Measurements from ENCODE around the gene NINL. TPM values are rescaled to one million over a fixed set of nuclear protein-coding genes. Genes with fewer than 3 reads are reported as not detected.
"Not testable (repeated sequence)": the region's sequence is repeated elsewhere in the genome, so short reads cannot be mapped to it uniquely, and the experiment has no call there.

NINL gene
- total RNA-seq, result 1 to 10 TPM; 3.1 to 9.7 (median 5.7) TPM

DNA sequence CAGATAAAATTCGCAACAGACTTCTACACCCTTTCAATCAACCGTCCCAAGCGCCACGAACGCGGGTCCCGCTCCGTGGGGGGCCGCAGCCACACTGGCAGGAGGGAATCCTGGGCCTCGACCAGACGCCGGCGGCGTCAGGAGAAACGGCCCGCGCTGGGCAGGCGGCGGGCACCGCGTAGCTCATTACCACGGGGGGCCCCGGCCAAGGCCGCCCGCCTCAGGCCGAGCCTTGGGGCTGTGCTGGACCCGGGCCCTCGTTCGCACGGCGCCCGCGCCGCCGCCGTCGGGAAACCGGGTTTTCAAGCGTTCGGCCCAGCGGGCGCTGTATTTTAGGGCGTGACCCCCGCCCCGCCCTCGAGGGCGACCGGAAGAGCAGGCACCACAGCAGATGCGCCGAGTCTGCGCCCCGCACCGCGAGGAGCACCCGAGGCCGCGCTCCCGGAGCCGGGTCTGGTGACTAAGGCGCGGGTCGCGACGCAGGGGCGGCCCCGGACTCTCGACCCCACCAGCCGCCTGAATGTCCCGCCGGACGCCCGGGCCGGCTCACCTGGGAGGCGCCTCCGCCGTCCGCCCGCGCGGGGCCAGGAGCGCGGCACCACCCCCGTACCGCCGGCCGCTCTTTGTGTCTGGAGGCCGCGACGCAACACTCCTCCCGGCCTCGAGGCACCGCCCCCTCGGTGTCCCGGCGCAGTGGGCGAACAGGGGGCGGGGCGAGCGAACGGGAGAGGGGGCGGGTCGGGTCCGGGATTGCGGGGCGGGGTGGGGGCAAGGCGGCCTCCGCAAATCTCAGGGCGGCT lies at the start of gene NINL:
Gene NINL, minus strand, starts transcription at position 627 of the 800 bp plus-strand sequence. CDS start 58,944 bp downstream, outside the sequence.
- peaks cover 15% of the 10 kb centered on the region for H3K27me3 ChIP-seq
- TF ChIP-seq POLR2AphosphoS5 (IDR thresholded peaks at IDR 0.05) (peak; percentile 21 to 67 (median 67)), POLR2A (IDR thresholded peaks at IDR 0.05) (peak; percentile 30), EP300 (IDR thresholded peaks at IDR 0.05; ENCODE audit: low read depth) (no peak)
- peak within 1 kb of the TSS; percentile 60 to 75 (median 62) for H3K4me3 ChIP-seq
- intact Hi-C loops (cut with DNase I; ENCODE audit: low total_unique reads), result no loop called here
- H3K36me3 ChIP-seq, result no peaks in the 10 kb centered on the region
- WGBS, 2 donors (ENCODE audit: low coverage in 1 of 2), result 2% methylated on average over 39 of the region's 108 CpGs; no CpG with 5 or more reads in 1 of the 2 donors
- DNase-seq, result peak; percentile 47
- H3K27ac ChIP-seq, result peak within 1 kb of the TSS; percentile 45 to 74 (median 68)
- H3K4me1 ChIP-seq, result peaks cover 0 to 11% (median 10%) of the 10 kb centered on the region in 4 donors
- H3K9me3 ChIP-seq, result no peaks in the 10 kb centered on the region
- in situ Hi-C loops (cut with MboI; ENCODE audit: low pct_ligation_motif_present in 1 of 4, low pct_unique_long_range_greater_than_20kb in 1 of 4, low sequenced_read_pairs in 3 of 4), result loop anchor here in 1 of 4 donors (25.0 kb wide), 1 partner anchor 277 kb away; no protein-coding TSS in a partner anchor

DNA sequence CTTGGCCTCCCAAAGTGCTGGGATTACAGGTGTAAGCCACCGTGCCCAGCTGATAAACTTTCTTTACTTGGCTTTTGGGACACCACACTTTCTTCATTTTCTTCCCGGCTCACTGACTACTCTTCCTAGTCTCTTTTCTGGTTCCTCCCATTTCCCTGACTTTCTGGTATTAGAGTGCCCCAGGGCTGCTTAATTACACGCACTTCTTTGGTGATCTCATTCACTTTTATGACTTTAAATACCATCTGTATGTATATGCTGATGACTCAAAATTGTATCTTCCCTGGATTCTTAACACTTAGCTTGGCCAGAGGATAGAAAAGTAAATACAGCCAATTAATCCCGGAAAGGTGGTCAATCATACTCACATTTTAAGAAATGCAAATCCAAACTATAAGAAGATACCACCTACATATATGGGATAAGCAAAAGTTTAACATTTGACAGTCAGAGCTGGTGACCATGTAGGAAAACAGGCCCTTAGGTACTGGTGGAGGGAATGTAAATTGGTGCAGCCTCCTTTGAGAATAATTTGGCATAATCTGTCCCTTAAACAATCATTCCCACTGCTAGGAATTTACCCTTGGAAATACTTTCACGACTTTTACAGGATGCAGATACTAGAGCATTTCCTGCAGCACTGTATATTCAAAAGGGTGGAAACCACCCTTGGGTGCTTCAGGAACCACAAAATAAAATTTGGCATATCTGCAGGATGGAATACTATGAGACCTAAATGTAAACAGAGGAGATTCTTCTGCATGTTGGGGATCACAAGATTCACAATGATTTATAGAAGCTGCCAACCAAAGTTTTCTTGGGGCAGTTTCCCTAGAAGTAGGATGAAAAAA lies 47.8 kb upstream of the NINL start:
- Histone ChIP-seq H3K4me3 (no peak overlapping the region), H3K27me3 (no peaks in the 10 kb centered on the region), H3K9me3 (no peaks in the 10 kb centered on the region), H3K4me1 (no peaks in the 10 kb centered on the region), H3K36me3 (peaks cover 0 to 6% (median 0%) of the 10 kb centered on the region in 4 donors), H3K27ac (no peak overlapping the region)
- intact Hi-C loops (cut with DNase I; ENCODE audit: low total_unique reads) (no loop called here), in situ Hi-C loops (cut with MboI; ENCODE audit: low pct_ligation_motif_present in 1 of 4, low pct_unique_long_range_greater_than_20kb in 1 of 4, low sequenced_read_pairs in 3 of 4) (no loop called here)
- TF ChIP-seq POLR2AphosphoS5 (IDR thresholded peaks at IDR 0.05) (no peak), POLR2A (IDR thresholded peaks at IDR 0.05) (no peak), EP300 (IDR thresholded peaks at IDR 0.05; ENCODE audit: low read depth) (no peak)
- TF ChIP-seq, protein P1, sequence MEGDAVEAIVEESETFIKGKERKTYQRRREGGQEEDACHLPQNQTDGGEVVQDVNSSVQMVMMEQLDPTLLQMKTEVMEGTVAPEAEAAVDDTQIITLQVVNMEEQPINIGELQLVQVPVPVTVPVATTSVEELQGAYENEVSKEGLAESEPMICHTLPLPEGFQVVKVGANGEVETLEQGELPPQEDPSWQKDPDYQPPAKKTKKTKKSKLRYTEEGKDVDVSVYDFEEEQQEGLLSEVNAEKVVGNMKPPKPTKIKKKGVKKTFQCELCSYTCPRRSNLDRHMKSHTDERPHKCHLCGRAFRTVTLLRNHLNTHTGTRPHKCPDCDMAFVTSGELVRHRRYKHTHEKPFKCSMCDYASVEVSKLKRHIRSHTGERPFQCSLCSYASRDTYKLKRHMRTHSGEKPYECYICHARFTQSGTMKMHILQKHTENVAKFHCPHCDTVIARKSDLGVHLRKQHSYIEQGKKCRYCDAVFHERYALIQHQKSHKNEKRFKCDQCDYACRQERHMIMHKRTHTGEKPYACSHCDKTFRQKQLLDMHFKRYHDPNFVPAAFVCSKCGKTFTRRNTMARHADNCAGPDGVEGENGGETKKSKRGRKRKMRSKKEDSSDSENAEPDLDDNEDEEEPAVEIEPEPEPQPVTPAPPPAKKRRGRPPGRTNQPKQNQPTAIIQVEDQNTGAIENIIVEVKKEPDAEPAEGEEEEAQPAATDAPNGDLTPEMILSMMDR (IDR thresholded peaks at IDR 0.05), result no peak
- WGBS, 2 donors (ENCODE audit: low coverage in 1 of 2), result 71 to 76% methylated on average over 3 to 5 of the region's 5 CpGs
- no peak for DNase-seq

DNA sequence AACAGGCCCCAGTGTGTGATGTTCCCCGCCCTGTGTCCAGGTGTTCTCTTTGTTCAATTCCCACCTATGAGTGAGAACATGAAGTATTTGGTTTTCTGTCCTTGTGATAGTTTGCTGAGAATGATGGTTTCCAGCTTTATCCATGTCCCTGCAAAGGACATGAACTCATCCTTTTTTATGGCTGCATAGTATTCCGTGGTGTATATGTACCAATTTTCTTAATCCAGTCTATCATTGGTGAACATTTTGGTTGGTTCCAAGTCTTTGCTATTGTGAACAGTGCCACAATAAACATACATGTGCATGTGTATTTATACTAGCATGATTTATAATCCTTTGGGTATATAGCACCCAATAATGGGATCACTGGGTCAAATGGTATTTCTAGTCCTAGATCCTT lies 45.3 kb upstream of the NINL start:
- H3K9me3 ChIP-seq; in situ Hi-C loops (cut with MboI; ENCODE audit: low pct_ligation_motif_present in 1 of 4, low pct_unique_long_range_greater_than_20kb in 1 of 4, low sequenced_read_pairs in 3 of 4); DNase-seq; H3K4me1 ChIP-seq; H3K36me3 ChIP-seq; intact Hi-C loops (cut with DNase I; ENCODE audit: low total_unique reads); H3K27me3 ChIP-seq; H3K27ac ChIP-seq; H3K4me3 ChIP-seq: not testable (repeated sequence)
- WGBS, 2 donors (ENCODE audit: low coverage in 1 of 2), result 92 to 100% methylated on average over 2 of the region's 2 CpGs

DNA sequence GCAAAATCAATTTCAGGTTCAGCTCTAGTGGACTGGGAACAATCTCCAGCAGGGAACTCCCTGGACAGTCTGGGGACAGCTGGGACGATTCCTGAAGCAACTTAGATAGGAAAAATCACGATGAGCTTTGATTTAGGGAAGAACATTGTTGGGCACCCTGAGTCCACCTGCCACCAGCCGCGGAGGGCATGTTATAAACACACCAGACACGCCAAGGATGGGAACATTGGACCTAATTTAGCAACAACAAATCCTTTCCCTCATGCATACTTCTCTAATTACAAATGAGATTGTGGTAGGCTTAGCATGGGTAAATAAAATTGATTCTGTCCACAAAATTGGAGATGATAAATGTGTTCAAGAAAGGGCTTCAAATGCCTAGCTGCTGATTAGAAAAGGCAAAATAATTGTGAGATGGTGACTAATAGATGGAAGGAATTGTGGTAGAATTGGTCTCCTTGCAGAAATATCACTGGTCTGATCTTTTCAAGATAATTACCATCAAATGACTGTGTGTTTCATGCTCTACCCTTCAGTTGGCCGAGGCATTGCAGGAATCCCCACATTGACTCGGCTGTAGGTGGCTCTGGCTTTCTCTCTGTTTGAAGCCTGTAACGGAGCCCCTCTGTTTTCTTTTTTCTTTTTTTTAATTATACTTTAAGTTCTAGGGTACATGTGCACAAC lies 44.6 kb upstream of the NINL start:
- TF ChIP-seq, protein P1 (IDR thresholded peaks at IDR 0.05), result no peak
- TF ChIP-seq EP300 (IDR thresholded peaks at IDR 0.05; ENCODE audit: low read depth) (no peak), POLR2AphosphoS5 (IDR thresholded peaks at IDR 0.05) (no peak), POLR2A (IDR thresholded peaks at IDR 0.05) (no peak)
- Histone ChIP-seq H3K9me3 (no peaks in the 10 kb centered on the region), H3K36me3 (peaks cover 0 to 6% (median 0%) of the 10 kb centered on the region in 4 donors), H3K4me1 (peaks cover 0 to 2% (median under 1%) of the 10 kb centered on the region in 4 donors), H3K4me3 (no peak overlapping the region), H3K27ac (no peak overlapping the region), H3K27me3 (no peaks in the 10 kb centered on the region)
- no peak for DNase-seq
- intact Hi-C loops (cut with DNase I; ENCODE audit: low total_unique reads) (no loop called here), in situ Hi-C loops (cut with MboI; ENCODE audit: low pct_ligation_motif_present in 1 of 4, low pct_unique_long_range_greater_than_20kb in 1 of 4, low sequenced_read_pairs in 3 of 4) (loop anchor here in 1 of 4 donors (10.0 kb wide), 1 partner anchor 65 kb away; the partner anchor contains the start of gene ZNF337)
- 89% methylated on average over 5 to 8 of the region's 8 CpGs for WGBS, 2 donors (ENCODE audit: low coverage in 1 of 2)
